GM21723 (cell line): ENCODE data around the gene IFNGR2.
"Not testable (repeated sequence)": the region's sequence is repeated elsewhere in the genome, so short reads cannot be mapped to it uniquely, and the experiment has no call there.

Source experiments
- ATAC-seq: cut with Tn5 transposase; IDR thresholded peaks from one replicate; pipeline ENCODE4 v1.9.1; 2021; ENCODE audit warnings: mild to moderate bottlenecking, moderate library complexity; ENCODE audit not compliant: unreplicated experiment

The IFNGR2 gene

GRCh38 chr21:33375101-33375644 lies 28.0 kb upstream of the IFNGR2 start:
- no peak for ATAC-seq

DNA sequence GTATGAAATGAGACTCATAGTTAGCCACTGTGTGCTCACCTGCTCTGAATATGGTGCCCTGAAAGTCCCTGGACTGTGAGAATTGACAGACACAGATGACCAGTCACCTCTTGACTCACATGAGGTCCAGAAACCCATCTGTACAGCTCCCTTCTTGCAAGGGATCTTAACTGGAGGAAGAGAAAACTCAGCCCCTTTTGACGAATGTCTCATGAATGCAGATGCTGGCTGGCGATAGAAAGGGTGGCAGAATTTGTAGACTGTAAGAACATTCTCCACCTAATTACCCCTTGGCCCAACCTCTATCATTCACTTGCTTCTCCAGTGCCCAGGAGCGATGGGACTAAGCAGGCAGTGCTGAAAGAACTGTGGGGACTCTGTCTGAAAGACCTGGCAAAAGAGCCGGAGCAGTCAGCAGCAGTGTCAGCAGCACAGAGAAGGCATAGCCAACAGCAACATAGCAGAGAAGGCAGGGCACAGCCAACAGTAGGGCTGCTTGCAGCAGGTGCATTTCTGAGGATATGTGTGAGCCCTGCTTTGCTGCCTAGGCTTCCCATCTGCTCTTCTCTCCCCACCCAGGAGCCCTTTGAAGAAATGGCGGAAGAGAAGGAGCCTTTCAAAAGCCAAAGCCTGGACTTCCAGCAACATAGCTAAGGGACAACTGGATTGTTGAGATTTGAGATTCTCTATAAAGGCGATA lies 25.8 kb upstream of the IFNGR2 start:
- no peak for ATAC-seq

DNA sequence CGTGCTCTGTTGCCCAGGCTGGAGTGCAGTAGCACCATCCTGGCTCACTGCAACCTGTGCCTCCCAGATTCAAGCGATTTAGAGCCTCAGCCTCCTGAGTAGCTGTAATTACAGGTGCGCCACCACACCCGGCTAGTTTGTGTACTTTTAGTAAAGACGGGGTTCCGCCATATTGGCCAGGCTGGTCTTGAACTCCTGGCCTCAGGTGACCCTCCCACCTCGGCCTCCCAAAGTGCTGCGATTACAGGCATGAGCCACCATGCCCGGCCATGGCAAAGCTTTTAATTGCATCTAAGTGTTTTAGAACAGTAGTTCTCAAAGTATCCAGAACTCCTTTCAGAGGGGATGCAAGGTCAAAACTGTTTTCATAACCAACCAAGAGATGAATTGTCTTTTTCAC lies 25.1 kb upstream of the IFNGR2 start:
- ATAC-seq: no peak

DNA sequence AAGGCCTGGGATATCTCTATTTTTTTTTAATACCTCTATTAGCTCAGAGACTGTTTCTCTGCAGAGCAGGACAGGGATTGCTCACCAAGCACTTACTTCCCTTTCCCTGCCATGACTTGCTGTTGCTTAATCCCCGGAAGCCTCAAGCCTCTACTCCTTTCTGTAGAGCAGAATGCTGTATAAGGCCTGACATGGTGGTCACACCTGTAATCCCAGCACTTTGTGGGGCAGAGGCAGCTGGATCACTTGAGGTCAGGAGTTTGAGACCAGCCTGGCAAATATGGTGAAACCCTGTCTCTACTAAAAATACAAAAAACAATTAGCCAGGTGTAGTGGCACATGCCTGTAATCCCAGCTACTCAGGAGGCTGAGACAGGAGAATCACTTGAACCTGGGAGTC lies 23.3 kb upstream of the IFNGR2 start:
- ATAC-seq: not testable (repeated sequence)

DNA sequence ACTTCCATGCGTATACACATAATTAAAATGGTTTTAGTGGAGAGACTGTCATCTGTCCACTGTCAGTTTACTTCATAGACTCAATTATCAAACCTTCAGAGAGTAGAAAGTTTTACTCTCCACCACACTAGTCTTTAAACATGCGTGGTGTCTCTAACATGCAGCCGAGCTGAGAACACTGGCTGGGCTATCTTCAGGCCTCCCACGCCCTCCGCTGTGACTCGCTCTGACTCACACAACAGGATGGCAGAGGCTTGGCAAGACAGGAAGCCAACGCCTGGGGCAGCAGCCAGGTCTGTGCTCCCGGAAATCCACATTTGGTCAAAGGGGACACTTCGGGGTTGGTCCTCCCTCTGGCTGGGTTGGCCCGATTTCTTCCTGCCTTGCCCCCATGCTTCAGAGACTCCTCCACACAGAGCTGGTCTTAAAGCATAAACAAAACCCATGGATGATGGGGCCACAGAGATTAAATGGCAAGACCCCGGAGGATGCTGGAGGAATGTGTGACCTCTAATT lies 22.7 kb upstream of the IFNGR2 start:
- ATAC-seq: peak; percentile 60

DNA sequence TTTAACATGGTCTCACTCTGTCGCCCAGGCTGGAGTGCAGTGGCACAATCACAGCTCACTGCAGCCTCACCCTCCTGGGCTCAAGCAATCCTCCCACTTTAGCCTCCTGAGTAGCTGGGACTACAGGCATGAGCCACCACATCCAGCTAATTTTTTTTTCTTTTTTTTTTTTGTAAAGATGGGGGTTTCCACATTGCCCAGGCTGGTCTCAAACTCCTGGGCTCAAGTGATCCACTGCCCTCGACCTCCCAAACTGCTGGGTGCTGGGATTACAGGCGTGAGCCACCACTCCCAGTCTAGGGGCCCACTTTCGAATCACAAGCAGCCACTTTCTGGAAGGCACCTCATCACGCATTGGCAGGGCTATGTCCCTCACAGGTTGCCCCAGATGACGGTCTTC lies 21.8 kb upstream of the IFNGR2 start:
- not testable (repeated sequence) for ATAC-seq

GRCh38 chr21:33383056-33383888 lies 19.9 kb upstream of the IFNGR2 start:
- peak; percentile 74 for ATAC-seq

GRCh38 chr21:33384841-33385331 lies 18.3 kb upstream of the IFNGR2 start:
- ATAC-seq: no peak

DNA sequence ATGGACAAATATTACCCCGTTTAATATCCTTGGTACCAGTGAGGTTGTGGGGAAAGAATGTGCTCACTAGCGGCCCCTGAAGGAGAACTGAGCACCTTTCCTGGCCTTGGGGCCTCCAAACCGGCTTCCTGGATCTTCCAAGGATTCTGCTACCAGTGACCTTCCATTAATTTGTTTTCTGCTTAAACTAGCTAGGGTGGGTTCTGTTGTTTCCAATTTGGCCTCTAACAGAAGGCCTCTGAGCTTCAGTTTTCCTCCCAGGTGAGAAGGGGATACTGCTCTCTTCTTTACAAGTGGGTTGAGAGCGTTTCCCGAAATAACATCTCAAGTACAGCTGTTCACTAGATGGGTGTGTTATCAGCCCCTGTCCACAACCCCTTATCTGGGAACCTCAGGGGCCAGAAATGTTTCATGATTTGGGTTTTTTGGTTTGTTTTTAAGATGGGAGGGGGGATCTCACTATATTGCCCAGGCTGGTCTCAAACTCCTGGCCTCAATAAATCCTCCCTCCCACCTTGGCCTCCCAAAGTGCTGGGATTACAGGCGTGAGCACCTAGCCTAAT lies 16.9 kb upstream of the IFNGR2 start:
- ATAC-seq: no peak

DNA sequence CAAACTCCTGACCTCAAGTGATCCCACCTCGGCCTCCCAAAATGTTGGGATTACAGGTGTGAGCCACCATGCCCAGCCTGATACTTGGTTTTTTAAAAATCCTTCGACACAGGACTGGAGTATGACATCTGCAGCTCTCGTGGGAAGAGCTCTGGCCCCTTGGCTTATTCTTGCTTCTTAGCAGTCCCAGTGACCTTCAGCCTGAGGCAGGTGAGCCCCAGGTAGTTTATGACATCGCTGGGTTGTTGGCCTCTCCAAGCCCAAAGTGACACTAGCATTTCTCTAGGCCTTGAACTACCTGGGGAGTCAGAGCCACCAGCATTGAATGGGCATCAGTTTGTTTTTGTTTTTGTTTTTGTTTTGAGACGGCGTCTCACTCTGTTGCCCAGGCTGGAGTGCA lies 15.9 kb upstream of the IFNGR2 start:
- no peak for ATAC-seq

DNA sequence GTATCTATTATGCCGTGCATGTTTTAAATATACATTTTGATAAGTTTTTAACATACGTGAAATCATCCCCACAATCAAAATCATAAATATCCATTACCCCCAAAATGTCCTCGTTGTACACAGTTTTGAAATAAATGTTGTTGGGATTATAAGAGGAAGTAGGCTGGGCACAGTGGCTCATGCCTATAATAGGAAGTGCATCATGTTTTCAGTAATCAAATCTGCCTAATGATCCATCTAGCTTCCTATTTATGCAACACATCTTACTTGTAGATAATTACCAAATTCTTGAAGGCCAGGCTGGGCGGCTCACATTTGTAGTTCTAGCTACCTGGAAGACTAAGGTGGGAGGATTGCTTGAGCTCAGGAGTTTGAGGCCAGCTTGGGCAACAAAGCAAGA lies 15.0 kb upstream of the IFNGR2 start:
- ATAC-seq: no peak

GRCh38 chr21:33390479-33390878 lies 12.7 kb upstream of the IFNGR2 start:
- no peak for ATAC-seq

- ATAC-seq: no peak
These were observed 11.6 kb upstream of the IFNGR2 start for GRCh38 chr21:33391656-33392055.

GRCh38 chr21:33392284-33392985 lies 10.8 kb upstream of the IFNGR2 start:
- ATAC-seq: no peak

- no peak for ATAC-seq
These were observed 9.9 kb upstream of the IFNGR2 start for GRCh38 chr21:33393348-33393747.

GRCh38 chr21:33394260-33394659 lies 9.0 kb upstream of the IFNGR2 start:
- ATAC-seq: no peak

DNA sequence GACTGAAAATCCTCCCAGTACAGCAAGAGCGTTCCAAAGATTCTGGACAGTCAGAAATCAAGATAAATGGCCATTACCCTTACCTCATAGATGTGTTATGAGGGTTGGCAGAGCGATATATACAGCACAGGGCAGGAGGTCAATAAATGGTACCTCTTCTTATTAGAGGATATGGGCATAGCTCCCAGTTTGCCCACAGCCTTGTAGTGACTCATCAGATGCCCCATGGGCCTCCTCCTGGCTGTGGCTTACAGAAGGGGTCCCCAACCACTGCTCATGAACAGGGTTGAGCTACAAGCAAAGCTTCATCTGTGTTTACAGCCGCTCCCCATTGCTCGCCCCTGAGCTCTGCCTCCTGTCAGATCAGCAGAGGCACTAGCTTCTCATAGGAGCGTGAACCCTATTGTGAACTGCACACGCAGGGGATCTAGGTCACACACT lies 7.3 kb upstream of the IFNGR2 start:
- no peak for ATAC-seq

GRCh38 chr21:33396436-33396835 lies 6.8 kb upstream of the IFNGR2 start:
- no peak for ATAC-seq

DNA sequence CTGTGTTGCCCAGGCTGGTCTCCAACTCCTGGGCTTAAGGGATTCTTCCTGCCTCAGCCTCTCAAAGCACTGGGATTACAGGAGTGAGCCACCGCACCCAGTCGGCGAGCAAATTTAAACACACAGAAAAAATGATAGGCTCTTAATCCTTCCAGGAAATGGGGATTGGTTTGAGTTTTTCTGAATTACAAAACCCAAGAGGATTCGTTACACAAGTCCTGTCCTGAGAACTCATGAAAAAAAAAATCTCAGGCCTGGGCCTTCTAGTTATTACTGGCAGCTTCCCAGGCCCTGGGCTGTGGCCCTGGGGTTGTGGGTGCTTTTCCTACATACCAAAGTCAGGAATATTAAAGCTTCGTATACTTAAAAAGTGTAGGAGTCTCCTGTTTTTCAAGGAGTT lies 6.3 kb upstream of the IFNGR2 start:
- ATAC-seq: no peak

DNA sequence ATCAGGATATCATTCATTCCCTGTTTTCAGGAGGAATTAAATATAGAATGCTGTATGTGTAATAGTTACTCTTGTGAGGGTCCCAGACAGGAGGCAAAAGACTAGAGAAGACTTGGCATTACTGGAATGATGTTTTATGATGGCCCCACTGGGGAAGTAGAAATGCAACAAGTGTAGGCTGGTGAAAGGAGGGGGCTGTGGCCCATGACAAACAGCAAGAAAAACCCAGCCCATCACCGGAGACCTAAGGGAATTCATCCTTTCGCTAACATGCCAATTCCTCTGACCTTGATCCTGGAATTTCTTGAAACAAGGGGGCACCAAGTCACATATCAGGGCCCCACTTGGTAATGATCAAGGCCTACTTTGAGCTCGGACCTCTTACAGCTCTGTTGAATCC lies 5.5 kb upstream of the IFNGR2 start:
- ATAC-seq: no peak

GRCh38 chr21:33398361-33398760 lies 4.9 kb upstream of the IFNGR2 start:
- ATAC-seq: no peak
